Pulmonary artery endothelial cell (primary cell): ENCODE measurements around the gene C11orf52. TPM values are rescaled to one million over a fixed set of nuclear protein-coding genes. Genes with fewer than 3 reads are reported as not detected.

Experiments
- DNase-seq: peaks from one replicate; pipeline ENCODE4 v3.0.0-alpha.2; 2011; ENCODE audit warnings: low read depth, low spot score
- total RNA-seq: library from RNA; depleted of rRNA; stranded (reverse); fragments of >200 nt; gene quantifications from 2 replicates; pipeline ENCODE4 v1.2.3, GENCODE V29; 2014

Gene C11orf52
- total RNA-seq, 1 donor from 2014 or later, result 0.20 TPM

DNA sequence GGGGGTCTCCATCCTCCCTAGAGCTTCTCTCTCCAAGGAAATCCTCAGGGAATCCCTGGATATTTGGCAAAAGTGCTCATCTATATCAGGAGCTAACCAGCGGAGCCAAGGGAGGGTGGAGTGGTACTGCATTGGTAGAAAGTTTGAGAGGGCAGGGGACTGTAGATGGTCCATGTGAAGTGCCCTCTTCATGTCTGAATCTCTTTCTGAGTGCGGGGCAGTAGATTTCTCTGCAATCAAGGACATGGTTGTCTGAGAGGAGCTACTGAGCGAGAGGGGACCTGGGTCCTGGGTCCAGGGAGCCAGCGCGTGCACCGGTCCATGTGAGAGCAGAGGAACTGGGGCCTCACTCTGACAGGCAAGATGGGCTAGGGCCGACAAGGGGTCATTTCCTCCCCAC is 19.1 kb downstream of the C11orf52 start:
- DNase-seq, result no peak

DNA sequence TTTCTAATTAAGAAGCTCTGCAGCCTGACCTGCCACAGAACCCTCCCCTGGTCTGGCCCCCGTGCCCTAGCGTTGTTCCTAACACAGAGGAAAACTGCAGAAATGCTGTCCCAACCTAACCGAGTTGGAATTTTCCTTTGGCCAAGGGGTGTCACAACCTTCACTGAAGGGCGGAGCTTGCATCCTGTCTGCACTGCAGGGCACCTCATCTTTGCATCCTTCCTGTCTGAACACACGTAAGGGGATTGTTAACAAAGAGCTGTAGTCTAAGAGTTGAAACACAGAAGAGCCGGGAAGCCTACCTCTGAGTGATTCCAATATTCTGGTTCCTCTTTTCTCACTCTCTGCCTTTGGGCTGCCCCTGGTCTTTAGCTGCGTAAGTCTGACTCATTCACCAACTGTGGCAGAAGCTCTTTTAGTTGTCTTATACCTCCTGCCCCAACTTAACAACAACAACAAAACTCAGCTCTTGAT is 20.0 kb downstream of the C11orf52 start:
- no peak for DNase-seq

DNA sequence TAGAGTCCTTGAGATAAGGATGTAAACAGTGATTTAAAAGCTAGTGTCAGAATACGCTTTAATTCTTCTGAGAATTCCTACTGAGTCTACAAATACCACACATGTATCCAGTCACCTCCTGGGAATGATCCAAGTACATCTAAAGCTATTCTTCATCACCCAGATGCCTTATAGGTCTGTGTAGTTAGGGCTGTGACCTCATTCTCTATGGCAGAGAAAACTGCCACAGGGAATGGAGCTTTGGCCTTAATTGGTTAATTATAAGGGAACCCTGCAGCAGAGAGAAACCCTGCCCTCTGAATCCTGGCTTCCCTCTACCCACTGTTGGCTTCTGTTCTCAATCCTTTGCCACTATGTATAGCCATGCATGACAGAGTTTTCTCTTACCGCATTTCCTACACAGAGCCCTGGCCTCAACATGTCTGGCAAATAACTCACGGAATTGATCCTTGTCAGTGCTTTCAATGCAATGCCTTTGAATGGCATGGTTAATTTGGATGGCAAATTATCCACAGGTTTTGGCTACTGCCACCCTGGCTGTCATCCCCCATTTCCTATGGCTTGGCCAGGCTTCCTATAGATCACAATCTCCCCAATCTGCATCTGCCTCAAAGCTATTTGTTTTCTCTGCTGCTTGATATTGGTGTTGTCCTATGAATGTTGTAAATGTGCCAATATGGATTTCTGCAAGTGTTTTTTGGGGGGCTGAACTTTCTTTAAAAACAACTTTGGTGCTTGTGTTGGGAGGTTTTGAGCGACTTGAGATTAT is 21.3 kb downstream of the C11orf52 start:
- no peak for DNase-seq

DNA sequence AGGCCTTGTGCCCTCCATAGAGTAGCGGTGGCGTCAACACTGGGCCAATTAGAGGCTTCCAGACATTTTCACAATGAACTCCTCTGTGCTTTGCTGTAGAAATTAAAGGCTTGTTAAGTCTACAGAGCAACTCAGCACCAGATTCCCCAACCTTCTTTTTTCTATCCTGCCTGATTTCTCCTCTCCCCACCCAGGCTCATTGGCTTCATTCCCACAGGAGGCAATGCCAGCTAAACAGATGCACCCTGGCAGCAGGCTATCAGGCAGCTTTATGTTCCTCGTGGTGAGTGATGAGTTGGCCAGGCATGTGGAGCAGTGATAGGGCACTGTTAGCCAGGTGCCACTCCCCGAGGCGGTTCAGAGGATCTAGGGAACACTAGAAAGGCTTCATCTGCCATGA is 23.2 kb downstream of the C11orf52 start:
- no peak for DNase-seq

DNA sequence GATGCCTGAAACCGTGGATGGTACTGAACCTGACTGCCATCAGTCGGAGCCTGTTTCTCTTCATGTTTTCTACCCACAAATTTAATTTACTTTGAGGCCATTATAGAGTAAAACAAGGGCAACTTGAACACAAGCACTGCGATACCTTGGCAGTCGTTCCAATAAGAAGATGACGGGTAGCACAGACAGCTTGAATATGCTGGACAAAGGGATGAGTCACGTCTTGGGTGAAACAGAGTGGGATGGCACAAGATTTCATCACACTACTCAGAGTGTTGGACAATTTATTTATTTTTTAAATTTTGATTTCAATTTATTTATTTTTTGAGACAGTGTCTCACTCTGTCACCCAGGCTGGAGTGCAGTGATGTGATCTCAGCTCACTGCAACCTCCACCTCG is 24.1 kb downstream of the C11orf52 start:
- DNase-seq, result no peak

DNA sequence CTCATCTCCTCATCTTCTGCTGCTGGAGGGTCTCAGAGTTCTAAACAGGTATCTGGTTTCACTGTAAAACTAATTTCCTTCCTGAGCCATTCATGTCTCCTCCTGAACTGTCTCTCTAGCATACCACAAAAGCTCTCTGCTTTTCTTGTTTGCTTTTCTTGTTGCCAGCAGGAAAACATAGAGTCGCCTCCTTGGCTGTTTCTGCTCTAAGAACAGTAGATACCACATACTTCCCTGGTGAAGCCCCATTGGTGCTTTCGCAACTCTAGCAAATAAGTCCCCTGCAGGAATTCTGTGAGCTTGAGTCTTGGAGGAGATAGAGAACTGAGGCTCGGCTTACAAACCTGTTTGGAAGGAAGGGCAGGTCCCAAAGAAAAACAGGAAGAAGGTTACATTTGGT is 25.4 kb downstream of the C11orf52 start:
- DNase-seq, result no peak

DNA sequence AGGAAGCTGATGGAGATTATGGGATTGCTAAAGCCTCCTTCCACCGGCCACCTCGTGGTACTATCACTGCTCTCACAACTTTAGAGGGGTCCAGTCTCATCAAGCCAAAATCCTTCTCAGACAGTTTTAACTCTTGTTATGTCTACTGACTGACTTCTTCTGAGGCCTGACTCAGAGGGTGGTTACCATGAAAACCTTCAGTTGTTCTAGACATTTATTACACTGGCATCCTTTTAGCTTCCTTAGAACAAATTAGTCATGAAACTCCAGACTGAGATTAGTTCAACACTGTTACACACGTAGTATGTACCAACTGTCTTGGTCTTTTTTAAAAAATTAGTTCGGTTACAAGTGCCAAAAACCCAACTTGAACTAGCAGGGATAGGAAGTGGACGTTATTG is 25.9 kb downstream of the C11orf52 start:
- DNase-seq, result peak; percentile 88

DNA sequence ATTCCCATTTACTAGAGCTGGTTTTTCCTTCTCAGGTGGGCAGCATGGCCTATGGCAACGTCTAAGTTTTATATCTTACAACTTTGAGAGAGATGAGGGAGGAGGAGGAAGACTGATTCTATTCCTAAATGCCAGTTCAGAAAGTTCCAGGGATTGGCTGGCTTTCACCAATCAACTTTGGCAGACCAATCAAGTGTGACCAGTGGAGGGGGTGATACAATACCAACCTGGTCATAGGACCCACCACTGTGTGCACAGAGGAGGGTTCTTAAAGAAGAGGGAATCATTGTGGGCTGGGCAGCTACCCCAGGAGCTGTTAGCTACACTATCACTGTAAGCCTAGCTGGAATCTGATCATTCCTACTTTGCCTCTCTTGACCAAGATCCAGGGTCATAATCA is 26.5 kb downstream of the C11orf52 start:
- no peak for DNase-seq

DNA sequence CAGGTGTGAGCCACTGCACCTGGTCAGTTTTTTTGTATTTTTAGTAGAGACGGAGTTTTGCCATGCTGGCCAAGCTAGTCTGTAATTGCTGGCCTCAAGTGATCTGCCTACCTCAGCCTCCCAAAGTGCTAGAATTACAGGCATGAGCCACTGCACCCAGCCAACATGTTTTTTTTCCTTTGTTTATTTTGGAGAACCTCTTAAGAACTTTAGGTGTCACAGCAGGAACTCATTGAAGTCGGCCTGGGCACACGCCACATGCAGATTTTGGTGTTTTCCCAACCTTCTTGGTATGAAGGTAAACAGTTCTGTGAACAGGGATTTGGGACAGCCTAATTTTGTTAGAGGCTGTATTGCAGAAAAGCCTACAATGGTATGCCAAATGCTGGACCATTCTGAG is 27.8 kb downstream of the C11orf52 start:
- DNase-seq, result no peak

DNA sequence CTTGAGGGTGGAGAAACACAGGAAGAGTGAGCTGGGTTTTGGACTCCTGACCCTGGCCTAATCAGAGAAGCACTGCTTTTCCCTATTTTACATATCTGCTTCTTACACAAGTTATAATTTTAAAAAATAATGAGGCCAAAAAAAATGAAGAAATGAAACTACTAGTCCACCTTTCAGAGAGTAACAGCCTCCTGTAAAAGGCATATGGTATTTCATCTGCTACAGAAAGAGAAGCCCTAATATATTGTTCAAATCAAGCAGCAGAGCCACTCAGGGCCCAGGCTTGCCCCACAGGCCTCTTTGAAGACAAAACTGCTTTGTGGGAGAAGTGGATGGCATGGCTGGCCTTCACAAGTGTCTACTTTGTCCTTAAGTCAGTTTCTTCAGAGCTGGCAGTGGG is 28.4 kb downstream of the C11orf52 start:
- DNase-seq, result no peak

DNA sequence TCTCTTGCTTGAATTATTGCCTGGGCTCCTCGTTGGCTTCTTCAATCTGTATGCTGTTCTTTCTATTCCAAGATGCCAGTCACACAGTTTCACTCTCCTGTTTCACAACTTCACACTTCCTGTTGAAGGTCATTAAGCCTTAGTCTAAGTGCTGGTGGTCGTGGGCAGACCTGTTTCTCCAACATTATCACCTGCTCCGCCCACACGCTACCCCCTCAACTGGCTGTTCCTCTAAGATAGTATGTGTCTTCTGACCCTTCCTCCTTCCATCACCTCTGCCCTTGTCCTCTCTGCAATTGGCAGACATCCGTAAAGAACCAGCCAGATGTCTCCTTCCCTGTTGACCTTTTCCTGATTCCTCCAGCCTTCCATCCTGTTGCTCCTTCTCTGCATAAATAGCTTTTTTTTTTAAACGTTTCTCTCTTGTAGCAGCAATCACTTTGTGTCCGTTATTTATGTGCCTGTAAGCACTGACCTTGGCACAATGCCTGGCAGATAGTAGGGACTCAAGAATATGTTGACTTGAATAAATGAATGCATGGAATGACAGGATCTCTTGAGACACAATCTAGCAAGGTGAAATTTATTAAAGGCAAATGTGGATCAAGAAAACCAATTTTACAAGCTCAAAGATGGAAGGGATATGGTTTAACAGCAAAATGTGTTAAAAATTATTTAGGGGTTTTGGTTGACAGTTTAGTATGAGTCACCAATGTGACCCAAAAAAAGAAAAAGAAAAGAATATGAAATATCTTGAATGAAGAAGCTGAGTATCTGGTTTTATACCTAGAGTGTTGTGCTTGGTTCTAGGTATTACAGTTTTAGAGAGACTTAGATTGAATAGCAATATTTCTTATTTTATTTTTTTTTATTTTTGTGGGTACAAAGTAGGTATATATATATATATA is 31.1 kb downstream of the C11orf52 start:
- DNase-seq, result no peak

DNA sequence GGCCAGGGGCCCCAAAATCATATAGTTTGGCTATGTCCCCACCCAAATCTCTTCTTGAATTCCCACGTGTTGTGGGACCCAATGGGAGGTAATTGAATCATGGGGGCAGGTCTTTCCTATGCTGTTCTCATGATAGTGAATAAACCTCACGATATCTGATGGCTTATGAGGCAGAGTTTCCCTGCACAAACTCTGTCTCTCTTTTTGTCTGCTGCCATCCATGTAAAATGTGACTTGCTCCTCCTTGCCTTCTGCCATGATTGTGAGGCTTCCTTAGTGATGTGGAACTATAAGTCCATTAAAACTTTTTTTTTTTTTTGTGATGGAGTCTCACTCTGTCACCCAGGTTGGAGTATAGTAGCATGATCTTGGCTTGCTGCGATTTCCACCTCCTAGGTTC is 32.9 kb downstream of the C11orf52 start:
- no peak for DNase-seq

DNA sequence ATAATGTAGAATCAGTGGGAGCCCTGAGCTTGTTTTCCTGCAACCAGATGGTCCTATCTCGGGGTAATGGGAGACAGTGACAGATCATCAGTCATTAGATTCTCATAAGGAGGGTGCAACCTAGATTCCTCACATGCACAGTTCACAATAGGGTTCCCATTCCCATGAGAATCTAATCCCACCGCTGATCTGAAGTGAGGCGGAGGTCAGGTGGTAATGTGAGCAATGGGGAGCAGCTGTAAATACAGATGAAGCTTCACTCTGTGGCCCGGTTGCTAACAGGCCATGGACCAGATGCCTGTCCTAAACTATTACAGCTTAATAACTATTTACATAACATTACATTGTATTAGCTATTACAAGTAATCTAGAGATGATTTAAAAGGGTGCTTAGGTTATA is 35.4 kb downstream of the C11orf52 start:
- no peak for DNase-seq

DNA sequence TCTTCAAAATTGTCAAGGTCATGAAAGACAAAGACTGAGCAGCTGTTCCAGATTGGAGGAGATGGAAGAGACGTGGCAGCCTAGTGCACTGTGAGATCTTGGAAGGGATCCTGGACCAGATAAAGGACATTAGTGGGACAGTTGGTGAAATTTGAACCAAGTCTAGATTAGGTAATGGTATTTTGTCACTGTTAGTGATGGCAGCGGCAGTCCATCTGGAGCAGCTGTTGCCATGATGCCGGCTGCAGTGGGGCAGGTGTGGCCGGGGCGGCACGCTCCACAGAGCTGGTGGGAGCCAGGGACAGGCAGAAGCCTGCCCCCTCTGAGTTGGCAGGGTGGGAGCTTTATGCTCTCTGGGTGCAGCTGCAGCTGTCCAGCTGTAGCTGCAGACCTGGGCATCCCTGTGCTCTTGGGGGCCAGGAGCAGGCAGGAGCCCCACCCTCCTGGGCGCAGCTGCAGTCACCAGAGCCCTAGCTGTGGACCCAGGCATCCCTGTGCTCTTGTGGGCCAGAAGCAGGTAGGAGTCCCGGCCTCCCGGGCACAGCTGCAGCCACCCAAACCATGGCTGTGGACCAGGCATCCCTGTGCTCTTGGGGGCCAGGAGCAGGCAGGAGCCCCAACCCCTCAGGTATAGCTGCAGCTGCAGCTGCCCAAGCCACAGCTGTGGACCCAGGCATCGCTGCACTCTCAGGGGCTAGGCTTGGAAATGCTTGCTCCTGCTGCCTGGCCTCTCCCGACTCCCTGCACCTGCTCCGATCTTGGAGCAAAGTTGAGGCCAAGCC is 39.1 kb downstream of the C11orf52 start:
- DNase-seq, result no peak

DNA sequence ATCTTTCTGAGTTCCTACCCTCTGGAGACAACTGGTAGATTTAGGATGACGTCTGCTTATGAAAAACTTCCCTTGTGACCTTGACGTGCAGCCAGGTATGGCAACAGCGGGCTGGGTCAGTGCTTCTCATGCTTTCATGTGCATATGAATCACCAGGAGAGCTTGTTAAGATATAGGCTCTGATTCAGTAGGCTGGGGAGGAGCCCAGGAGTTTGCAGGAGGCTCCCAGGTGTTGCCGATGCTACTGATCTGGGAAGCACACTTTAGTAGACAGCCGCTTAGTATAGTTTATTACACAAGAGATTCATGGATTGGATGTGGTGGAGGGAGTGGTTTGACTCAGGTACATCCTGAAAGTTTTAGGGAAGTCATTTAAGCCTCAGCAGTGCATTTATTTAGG is 42.2 kb downstream of the C11orf52 start:
- no peak for DNase-seq

DNA sequence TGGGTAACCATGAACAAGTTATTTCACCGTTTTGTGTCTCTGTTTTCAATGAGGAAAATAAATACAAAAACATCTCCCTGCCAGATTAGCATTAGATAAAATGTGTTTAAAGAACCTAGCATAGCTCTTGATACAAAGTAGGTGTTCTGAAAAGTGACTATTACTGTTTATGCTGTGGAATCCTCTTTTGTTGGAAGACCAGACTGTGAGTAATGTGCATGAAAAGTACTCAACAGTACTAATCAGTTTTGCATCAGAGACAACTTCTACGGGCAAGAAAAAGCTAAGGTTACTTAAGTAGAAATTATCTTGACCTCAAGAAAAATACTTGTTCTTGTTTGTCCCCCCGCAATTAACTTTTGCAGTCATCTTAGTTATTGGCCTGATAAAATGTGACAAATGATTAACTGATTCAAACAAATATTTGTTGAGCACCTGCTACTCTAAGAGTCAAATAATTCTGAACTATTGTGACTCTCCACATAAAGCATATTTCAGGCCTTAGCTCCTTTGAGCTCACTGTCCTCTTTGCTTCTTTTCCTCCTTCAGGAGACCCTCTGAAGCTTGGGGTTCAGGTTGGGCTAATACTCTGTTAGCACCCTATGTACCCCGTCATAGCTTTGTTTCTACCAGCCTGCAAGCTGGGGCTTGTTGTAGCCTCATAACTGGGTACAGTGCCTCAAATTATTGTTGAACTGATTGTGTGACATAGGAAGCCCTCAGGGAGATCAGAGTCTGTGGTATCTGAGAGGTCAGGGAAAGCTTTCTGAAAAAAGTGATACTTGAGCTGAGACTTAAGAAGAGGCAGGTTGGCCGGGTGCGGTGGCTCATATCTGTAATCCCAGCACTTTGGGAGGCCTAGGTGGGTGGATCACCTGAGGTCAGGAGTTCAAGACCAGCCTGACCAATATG is 42.9 kb downstream of the C11orf52 start:
- DNase-seq, result no peak

DNA sequence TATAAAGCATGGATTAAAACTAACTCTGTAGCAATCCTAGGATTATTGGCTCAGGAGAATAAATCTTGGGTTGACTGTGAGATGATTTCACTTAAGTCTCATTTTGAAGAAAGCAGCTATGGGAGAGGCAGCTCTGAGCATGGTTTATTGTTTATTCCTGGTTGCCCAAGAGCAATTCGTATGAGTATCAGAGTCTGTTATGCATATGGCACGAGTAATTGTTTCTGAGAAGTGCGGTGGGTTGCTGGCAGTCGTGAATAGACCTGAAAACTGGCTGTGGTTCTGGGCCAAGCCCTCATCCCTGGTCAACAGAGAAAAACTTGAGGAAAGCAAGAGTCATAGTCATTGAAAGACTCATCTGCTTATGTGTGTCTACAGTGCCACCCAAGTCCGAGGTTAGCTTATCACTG is 45.2 kb downstream of the C11orf52 start:
- DNase-seq, result no peak

DNA sequence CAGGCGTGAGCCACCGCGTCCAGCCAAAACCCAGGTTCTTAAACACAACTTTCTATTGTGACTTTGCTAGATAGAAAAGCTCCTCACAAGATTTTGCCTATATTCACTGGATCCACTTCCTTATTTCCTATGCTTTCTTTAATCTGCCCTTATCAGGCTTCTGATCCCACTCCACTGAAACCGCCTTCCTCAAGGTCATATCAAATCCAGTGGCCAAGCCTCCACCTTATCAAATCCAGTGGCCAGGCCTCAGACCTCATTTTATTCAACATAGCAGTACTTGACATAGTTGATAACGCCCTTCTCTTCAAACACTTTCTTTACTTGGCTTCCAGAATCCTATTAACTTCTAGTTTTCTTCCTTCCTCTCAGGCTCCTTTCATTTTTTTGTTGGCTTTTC is 48.0 kb downstream of the C11orf52 start:
- no peak for DNase-seq

DNA sequence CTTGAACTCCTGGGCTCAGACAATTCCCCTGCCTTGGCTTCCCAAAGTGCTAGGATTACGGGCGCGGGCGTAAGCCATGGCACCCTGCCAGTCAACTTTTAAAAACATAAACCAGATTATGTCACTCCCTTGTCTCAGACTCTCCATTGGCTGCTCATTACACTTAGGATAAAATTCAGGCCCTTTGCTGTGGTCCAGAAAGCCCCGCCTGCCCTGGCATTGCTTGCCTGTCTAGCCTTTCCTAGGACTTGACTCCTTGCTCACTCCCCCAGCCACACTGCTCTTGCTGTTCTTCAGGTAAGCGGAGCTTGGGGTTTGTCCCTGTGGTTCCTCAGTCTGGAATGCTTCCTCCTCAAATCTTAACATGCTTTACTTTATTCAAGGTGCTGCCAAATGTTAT is 48.9 kb downstream of the C11orf52 start:
- DNase-seq, result no peak

DNA sequence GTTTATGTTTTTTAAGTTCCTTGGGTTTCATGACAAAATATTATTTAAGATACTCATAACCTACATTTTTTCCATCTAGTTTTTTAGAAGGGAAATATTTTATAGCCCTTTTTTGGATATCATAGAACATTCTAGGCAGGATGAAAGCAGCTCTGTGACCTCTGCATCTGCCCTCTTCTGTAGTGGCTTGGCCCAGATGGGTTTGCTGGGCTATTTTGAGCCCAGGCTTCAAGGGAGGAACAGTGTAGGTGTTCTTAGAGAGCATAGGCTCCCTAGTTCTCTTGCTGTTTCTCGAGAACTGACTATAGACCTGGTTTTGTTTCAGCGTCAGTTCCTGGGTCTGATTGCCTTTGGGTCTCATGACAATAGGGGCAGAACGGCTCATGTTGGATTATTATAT is 50.6 kb downstream of the C11orf52 start:
- no peak for DNase-seq

DNA sequence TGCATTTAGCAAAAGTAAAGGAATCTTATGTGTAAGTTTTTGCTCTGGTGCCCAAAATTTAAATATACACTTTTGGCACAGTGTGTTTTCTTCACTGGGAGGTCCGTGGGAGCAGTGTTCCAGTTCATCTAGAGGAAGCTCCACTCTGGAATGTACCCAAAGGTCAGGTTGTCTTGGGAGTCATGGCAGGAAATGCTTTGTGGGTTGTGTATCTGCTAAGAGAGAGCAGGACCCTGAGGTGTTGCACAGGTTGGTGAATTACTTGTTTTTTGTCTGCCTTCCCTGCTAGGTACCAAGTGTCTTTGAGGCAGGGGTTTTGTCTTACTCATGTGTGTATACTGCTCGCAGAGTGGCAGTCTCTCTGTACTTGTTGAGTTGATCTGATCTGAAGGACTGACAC is 55.7 kb downstream of the C11orf52 start:
- DNase-seq, result no peak
